HG03060 (cell line): Measurements from ENCODE around the gene KCNS1.

Experiments
- ATAC-seq: cut with Tn5 transposase; IDR thresholded peaks from one replicate; pipeline ENCODE4 v1.9.1; 2021; ENCODE audit warnings: low read depth, moderate number of reproducible peaks; ENCODE audit not compliant: unreplicated experiment

KCNS1 gene

DNA sequence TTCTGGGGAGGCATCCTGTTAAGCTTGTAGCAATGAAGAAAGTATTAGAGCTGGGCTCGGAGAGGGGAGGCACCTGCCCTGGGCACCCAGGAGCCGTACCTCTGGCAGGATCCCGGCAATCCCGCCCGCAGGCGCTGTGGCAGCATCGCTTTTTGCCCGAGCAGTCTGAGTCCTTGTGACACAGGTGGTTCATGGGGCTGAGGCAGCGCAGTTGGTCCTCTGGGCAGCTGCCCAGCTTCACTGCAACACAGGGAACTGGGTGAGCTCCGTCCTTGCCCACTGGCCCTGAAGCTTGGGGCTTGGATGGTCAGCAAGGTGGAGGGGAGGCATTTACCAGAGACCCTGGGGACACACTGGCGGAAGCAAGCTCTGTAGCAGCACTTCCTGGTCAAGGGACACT is 9.4 kb upstream of the KCNS1 start:
- ATAC-seq: no peak

GRCh38 chr20:45109634-45110033 is 8.7 kb upstream of the KCNS1 start:
- ATAC-seq: no peak

GRCh38 chr20:45105317-45105716 is 4.4 kb upstream of the KCNS1 start:
- no peak for ATAC-seq

GRCh38 chr20:45104786-45105185 is 3.9 kb upstream of the KCNS1 start:
- no peak for ATAC-seq

DNA sequence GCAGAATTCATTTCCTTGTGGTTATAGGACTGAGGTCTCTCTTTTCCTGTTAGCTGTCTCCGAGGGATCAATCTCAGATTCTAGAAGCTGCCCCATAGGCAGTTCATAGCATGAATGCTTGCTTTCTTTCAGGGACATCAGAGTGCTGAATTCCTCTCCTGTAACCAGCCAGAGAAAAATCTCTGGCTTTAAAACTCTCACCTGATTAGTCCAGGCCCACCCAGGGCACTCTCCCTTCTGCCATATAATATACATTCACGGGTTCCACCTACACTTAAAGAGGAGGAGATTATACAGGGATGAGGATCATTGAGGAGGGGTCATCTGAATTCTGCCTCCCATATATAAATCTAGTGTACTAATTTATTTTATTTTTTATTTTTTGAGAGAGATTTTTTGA is 2.1 kb upstream of the KCNS1 start:
- no peak for ATAC-seq

- ATAC-seq: no peak
These were observed 465 bp upstream of the KCNS1 start for GRCh38 chr20:45101333-45101850.

GRCh38 chr20:45098103-45098773 is 2.7 kb downstream of the KCNS1 start:
- ATAC-seq: no peak

DNA sequence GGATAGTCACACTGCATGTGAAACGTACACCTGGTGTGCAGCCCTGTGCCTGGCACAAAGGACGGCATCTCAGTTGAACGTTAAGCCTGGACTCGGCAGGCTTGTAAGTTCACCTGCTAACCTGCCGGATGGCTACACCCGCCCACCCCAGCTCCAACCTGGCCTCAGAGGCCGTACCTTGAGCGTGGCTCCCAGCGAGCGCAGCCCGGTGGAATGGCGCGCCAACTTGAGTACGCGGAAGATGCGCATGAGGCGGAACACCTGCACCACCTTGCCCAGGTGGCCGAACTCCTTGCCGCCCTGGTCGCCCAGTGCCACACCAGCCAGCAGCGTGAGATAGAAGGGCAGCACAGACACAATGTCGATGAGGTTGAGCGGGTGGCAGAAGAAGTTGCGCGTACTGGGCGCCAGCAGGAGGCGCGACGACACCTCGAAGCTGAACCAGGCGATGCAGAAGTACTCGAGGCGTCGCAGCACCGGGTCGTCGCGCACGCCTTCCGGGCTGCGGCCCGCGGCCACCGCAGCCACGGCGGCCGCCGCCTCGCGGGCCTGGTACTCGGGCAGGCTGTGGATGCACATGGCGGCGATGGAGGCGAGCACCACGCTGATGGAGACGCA is 3.3 kb downstream of the KCNS1 start:
- ATAC-seq: no peak

- no peak for ATAC-seq
These were observed 4.1 kb downstream of the KCNS1 start for GRCh38 chr20:45096781-45097180.

GRCh38 chr20:45095805-45096238 is 5.1 kb downstream of the KCNS1 start:
- ATAC-seq: no peak

- no peak for ATAC-seq
These were observed 5.9 kb downstream of the KCNS1 start for GRCh38 chr20:45094864-45095574.

GRCh38 chr20:45094201-45094600 is 6.7 kb downstream of the KCNS1 start:
- ATAC-seq: no peak

GRCh38 chr20:45092898-45093297 is 8.0 kb downstream of the KCNS1 start:
- no peak for ATAC-seq

- no peak for ATAC-seq
These were observed 9.6 kb downstream of the KCNS1 start for GRCh38 chr20:45091366-45091765.

- ATAC-seq: no peak
These were observed 10.4 kb downstream of the KCNS1 start for GRCh38 chr20:45090481-45090880.

- no peak for ATAC-seq
These were observed 12.7 kb downstream of the KCNS1 start for GRCh38 chr20:45088247-45088646.

DNA sequence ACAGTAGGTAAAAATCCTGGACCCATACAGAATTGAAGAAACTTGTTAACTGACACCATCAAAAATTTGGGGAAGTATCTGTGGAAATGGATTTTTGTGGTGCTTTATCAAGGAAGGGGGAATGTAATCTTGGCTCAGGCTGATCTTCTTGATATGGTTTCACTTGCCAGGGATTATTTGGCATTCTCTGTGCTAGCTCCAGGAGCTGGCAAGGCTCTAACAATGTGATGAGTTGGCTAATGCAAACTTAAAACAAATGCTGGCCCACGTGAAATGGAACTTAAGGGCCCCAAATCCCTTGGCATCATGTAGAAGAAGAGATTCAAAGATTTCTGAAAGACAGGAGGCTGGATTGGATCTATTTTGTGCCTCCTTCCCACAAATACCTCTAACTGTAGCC is 13.1 kb downstream of the KCNS1 start:
- ATAC-seq: no peak

DNA sequence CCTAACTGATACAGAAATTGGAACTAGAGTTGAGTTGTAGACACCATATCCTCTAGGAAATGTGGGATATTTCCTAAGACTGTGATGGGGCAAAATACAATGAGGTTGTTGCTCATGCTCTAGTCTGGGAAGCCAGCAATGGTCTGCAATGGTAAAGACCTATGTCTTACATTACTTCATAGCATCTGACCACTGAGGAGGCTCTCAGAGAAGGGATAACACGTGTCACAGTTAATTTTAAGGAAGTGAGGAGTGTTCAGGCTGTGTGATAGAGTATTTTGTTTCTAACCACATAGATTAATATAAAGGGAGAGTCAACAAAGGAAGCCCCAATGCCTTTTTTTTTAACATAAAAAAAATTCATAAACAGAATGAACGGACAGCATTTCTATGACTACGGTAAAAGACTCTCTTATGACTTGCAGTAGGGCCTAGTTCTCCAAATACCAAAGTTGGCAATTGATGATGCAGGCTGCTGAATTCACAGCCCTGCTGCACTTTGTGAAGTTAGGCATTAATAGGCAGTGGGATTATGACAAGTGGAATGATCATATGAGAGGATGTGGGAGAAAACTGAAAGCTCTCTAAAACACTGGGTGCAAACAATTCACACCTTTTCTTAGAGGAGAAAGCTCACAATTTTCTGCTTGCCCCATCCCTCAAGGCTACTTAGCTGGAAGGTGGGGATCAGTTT is 13.7 kb downstream of the KCNS1 start:
- no peak for ATAC-seq

DNA sequence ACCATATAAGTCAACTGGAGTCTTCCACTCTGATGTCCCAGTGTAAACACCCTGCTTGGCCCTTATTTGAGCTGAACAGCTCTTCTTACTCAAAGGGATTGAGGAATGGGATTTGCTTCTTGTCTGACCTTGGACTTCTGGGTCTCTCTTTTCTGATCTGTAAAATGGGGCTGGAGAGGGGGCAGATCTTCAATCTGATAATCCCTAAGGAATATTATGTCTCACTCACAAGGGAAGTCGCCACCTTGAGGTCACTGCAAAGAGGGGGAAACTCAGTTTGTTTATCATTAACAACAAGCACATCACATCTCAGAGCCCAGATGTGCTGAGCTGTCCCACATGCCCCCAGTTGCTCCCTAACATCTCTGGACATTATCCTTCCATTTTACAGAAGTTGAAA is 15.1 kb downstream of the KCNS1 start:
- no peak for ATAC-seq

- ATAC-seq: no peak
These were observed 15.6 kb downstream of the KCNS1 start for GRCh38 chr20:45085289-45085688.

DNA sequence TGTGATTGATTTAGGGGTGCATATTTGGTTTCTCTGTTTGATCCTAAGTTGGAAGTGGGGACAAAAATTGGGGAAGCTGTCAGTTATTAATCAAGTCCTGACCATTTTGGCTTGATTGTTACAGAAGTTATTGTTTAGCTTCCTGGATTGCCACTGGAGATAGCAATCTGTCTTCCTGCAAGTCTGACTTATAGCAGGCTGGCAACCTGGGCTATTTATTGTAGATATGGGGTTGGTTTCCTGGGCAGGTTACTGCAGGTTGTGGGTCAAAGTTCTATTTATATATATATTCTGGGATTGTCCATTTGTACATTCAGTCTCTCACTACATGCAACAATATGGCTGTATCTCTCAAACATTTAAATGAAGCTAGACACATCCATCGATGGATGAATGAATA is 17.8 kb downstream of the KCNS1 start:
- no peak for ATAC-seq
